HG02943 (cell line): ENCODE measurements around the gene PDE3B.
"Not testable (repeated sequence)": the region's sequence is repeated elsewhere in the genome, so short reads cannot be mapped to it uniquely, and the experiment has no call there.

Experiments used
- ATAC-seq: cut with Tn5 transposase; IDR thresholded peaks from one replicate; pipeline ENCODE4 v1.9.1; 2021; ENCODE audit warnings: mild to moderate bottlenecking, low read depth, moderate library complexity; ENCODE audit not compliant: unreplicated experiment

Gene PDE3B

DNA sequence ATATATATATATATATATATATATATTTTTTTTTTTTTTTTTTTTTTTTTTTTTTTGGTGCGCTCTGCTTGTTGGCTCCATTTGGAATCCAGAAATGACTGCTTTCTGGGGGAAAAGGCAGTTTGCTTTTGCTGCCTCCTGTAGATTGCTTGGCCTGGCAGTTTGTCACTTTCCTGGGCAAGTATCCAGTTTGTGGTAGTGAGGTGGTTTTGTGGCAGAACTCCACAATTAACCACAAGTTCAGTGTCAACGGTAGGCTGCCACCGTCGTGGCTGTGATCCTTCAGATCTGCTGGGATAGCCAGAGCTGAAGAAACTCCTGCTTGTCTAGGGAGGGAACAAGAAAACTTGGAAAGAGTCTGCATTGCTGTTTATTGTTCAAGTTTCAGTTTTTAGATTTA lies 5.0 kb upstream of the PDE3B start:
- ATAC-seq, result no peak

DNA sequence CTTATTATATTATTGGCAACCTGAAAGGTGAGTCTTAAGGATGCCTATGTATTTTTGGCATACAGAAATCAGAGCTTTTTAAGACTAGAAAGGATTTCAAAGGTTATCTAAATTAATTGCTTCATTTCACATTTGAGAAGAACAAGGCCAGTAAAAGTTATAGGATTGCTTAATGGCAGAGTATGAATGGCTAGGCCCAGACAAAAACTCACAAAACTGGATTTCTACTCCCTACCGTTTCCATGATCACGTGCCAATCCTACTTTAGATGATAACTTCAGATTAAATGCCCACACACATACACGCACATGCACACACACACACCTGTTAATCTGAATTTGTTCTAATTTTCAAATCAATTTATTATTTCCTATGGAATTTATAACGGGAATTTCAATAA lies 1.8 kb upstream of the PDE3B start:
- no peak for ATAC-seq

DNA sequence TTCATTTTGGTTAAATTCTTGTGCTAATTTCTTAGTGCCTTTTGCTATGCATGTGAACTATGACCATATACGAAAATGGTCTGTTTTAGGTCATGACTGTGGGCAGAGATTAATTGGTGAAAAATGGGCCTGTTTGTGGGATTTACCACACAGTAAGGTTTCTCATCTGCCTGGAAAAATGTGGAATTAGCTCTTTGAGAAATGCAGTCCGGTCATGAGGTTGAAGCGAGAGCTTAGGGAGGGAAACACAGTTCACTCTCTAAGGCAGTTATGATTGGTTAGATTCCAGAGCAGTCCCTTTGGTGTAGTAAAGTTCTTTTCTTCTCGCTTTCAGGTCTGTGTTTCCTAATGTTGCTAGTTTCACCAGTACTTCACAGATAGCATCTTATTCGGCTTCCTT lies 1.2 kb upstream of the PDE3B start:
- no peak for ATAC-seq

GRCh38 chr11:14642873-14643696 lies 519 bp upstream of the PDE3B start:
- no peak for ATAC-seq

- peak; percentile 47 for ATAC-seq
Observed at GRCh38 chr11:14644226-14645014, 816 bp downstream of the PDE3B start.

- ATAC-seq, result no peak
Observed at GRCh38 chr11:14645015-14645912, 1.7 kb downstream of the PDE3B start.

DNA sequence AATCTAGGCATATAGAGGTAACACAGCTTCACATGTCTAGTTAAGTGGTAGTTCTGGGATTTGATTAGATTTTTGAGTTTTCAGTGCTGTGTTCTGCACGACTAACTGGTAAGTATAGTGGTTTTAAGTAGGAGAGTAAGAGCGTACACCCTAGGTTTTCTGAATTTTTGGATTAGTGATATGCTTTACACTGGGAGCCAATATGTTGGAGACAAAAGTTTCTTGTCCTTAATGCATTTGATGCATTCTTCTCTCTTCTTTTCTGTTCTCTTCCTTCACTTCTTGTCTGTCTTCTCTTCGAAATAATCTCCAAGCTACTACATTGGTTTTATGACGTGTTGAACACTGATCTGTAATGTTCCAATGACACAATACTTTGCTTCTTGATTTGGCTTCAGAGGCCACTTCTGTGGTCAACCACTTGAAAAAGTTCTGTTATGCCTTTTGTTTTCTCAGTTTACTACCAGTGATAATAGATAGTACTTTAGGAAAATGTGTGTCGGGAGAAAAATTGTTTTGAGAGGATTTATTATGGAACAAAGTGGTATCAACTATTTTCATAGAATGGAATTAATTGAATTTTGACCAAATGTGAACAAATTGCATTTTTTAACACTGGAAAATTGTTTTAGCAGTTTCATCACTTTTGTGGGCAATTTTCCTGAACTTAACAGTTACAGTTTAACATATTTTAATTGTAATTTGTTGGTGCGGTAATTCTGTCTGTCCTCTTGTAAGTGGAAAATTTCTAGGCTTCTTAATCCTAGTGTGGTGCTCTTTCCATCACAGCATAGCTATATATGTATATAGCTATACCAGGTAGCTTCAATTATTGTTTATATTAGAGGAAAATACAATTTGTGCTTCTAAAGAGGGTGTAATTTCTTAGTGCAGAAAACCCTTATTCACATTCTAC lies 2.6 kb downstream of the PDE3B start:
- ATAC-seq, result no peak

- no peak for ATAC-seq
Observed at GRCh38 chr11:14650064-14650463, 6.5 kb downstream of the PDE3B start.

DNA sequence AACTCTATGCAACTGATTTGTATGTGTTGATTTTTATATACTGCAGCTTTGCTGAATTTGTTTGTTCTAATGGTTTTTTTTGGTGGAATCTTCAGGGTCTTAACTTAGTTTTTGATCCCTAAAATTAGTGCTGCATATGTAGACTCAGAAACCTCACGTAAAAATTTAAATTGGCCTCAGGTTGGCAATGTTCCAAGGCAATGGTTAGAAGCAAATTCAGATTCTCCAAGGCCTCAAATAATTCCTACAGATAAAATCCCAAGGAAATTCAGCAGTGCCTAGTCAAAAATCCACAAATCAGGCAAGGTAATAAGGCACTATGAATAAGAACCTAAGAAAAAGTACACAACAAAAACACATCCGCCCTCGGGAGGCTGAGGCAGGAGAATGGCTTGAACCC lies 9.5 kb downstream of the PDE3B start:
- no peak for ATAC-seq

- ATAC-seq, result no peak
Observed at GRCh38 chr11:14655435-14655834, 11.8 kb downstream of the PDE3B start.

DNA sequence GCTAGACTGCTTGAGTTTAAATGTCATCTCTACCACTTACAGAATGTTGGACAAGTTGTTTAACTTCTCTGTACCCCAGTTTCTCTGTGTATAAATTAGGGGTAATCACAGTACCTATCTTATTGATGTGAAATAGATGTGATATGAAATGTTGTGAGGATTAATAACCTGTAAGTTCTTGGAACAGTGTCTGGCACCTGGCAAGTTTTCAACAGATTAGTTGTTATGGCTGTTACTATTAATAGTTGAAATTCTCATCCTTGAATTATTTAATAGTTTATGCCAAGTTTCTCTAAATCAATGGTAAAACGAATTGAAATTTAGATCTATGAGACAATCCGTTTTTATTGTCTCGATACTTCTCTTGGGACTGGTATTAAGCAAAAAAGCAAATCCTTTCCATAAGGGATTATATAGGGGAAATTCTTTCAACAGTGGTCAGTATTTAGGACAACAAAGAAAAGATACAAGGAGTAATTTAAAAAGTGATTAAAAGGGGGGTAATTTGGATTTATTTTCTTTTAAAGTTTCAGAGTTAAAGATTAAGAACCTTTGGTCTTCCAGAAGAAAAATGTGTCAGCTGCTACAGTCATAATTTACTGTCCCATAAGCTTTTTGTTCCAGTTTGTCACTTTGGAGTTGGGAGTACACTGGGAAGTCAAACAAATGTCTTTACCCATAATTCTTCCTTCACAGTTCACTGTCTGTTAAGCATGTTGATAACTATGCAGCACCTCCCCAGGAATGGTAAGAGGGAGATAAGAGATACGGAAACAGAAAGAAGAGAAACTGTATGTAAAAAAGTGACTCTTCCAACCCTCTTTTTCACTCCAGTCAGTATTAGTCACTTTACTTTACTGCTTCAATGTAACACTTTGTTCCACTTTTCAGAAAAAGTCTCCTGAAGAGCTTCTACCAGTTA lies 13.2 kb downstream of the PDE3B start:
- ATAC-seq, result no peak

DNA sequence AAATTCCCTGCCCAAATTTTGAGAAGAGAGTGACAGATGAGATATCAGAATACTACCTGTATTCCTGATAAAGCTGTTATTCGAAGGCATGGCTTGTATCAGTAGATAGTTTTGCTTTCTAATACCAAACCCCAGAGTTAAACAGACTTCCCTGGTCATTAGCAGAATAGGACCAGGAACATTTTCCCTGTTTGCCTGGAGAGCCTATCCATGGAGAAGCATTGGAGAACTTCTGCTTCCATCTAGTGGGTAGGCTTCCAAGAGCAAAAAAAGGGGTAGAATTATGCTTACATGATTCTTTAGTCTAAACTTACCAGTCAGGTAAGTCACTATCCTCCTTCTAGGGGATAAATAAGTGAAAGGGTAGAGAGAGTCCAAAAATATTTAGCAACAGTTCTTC lies 14.2 kb downstream of the PDE3B start:
- ATAC-seq, result no peak

- not testable (repeated sequence) for ATAC-seq
Observed at GRCh38 chr11:14664926-14665325, 21.3 kb downstream of the PDE3B start.

GRCh38 chr11:14667329-14667728 lies 23.7 kb downstream of the PDE3B start:
- not testable (repeated sequence) for ATAC-seq

DNA sequence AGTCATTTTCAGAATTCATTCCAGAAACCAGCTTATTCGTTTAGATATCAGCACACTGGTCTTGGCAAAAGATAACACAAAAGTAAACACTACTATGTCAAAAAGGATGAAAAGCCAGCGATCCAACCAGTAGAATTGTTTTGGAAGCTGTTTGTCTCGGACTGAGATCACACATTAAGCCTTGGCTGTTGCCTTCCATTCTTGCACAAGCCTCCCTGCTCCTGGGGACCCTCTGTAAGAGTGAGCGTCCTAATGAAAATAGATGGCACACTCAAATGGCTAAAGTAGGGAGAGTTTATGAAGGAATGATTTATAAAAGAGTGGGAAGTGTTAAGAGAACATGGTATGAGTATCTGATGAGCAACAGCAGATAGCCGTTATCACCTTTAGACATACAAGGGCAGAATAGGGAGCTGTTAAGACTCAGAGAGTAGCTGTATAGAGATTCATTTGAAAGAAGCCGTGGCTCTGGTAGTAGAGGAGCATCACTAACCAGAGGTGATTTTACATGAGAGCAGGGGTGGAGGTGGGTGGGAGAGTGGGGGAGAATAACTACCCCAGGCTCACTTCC lies 25.2 kb downstream of the PDE3B start:
- no peak for ATAC-seq

- no peak for ATAC-seq
Observed at GRCh38 chr11:14669499-14669898, 25.9 kb downstream of the PDE3B start.

DNA sequence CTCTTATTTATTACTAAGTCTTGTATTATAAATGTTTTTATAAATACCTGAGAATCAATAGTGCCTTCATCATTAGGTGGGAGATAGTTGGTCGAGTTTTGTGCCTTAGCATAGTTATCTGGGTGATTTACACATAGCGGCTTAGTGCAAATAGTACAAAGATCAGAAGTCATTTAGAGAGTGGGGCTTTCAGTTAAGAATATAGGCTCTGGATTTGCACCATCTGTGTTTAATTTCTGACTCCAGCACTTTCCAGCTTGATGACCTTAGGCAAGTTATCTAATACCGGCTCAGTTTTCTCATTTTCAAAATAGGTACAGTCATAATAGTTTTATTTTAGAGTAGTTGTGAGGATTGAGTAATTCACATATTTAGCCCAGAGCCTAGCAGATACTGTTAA lies 26.4 kb downstream of the PDE3B start:
- no peak for ATAC-seq

DNA sequence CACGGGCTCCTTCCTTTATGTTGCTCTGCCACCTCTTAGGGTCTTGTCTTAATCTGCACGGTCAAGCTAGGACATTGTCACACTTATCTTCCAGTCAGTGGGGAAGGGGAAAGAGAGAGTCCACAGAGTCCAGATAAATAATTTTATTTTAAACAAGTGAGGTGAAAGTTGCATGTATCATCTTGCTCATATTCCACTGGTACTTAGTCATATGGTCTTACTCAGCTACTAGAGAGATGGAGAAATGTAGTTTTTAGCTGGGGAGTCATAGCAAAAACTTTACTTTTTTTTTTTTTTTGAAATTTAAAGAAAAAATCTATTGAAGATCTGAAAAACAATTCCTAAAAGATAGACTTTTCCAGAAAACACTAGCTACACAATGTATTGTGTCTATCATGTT lies 29.0 kb downstream of the PDE3B start:
- ATAC-seq, result no peak
